ENCODE measurements around the gene LCK.

Gene LCK

GRCh38 chr1:32269744-32270143, 18.7 kb downstream of the LCK start:
- Histone ChIP-seq H3K4me1 (ENCODE audit: low read length) (peaks cover 9% of the 10 kb centered on the region; the same call in 1 of the 2 replicates), H4K20me1 (ENCODE audit: insufficient read depth, low read length) (no peaks in the 10 kb centered on the region), H3K4me3 (ENCODE audit: low read length) (no peak overlapping the region), H3K27me3 (replicated peaks; ENCODE audit: insufficient read depth, low read length) (no peaks in the 10 kb centered on the region), H3K79me2 (ENCODE audit: low read length) (no peaks in the 10 kb centered on the region), H3K9ac (ENCODE audit: low read length) (no peak overlapping the region), H3K9me3 (replicated peaks; ENCODE audit: insufficient read depth, low read length) (no peaks in the 10 kb centered on the region), H3F3A (ENCODE audit: insufficient read depth, low read length) (no peaks in the 10 kb centered on the region), H3K4me2 (ENCODE audit: low read depth, low read length) (no peak overlapping the region), H3K36me3 (replicated peaks; ENCODE audit: insufficient read depth, low read length) (no peaks in the 10 kb centered on the region), H2AFZ (ENCODE audit: low read length) (no peak overlapping the region), H3K9me2 (replicated peaks; ENCODE audit: insufficient read depth, low read length) (no peaks in the 10 kb centered on the region), H3K27ac (ENCODE audit: low read length) (no peak overlapping the region)
- no peak for DNase-seq
- TF ChIP-seq EZH2phosphoT487 (IDR thresholded peaks at IDR 0.05; ENCODE audit: low read length) (no peak), EZH2 (optimal IDR thresholded peaks at IDR 0.05; ENCODE audit: low read depth, low read length) (no peak)
- TF ChIP-seq, protein P1, sequence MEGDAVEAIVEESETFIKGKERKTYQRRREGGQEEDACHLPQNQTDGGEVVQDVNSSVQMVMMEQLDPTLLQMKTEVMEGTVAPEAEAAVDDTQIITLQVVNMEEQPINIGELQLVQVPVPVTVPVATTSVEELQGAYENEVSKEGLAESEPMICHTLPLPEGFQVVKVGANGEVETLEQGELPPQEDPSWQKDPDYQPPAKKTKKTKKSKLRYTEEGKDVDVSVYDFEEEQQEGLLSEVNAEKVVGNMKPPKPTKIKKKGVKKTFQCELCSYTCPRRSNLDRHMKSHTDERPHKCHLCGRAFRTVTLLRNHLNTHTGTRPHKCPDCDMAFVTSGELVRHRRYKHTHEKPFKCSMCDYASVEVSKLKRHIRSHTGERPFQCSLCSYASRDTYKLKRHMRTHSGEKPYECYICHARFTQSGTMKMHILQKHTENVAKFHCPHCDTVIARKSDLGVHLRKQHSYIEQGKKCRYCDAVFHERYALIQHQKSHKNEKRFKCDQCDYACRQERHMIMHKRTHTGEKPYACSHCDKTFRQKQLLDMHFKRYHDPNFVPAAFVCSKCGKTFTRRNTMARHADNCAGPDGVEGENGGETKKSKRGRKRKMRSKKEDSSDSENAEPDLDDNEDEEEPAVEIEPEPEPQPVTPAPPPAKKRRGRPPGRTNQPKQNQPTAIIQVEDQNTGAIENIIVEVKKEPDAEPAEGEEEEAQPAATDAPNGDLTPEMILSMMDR (IDR thresholded peaks at IDR 0.05; ENCODE audit: low read length), result no peak

DNA sequence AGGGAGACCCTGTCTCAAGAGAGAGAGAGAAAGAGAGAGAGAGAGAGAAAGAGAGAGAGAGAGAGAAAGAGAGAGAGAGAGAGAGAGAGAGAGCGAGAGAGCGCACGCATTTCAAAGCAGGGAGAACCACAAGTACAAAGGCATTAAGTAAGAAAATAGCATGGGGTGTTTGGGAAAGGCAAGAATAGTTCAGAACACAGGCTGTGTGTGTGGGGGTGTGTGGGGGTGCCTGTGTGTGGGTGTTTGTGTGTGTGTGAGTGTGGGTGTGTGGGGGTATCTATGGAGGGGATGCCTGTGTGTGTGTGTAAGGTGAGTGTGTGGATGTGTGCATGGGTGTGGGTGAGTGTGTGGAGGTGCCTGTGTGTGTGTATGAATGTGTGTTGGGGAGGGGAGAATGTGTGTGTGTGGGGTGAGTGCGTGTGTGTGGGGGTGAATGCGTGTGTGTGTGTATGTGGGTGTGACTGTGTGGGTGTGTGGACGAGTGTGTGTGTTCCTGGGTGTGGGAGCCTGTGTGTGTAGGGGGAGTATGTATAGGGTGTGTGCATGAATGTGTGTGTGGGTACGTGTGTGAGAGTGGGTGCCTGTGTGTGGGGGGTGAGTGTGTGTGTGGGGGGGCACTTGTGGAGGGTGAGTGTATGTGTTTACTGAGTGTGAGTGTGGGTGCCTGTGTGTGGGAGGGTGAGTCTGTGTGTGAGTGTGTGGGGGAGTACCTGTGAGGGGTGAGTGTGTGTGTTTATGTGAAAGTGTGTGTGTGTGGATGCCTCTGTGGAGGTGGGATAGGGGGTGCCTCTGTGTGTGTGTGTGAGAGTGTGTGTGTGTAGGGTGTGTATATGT, 21.7 kb downstream of the LCK start:
- no peaks in the 10 kb centered on the region for H4K20me1 ChIP-seq (ENCODE audit: insufficient read depth, low read length)

GRCh38 chr1:32273391-32274208, 22.5 kb downstream of the LCK start:
- Histone ChIP-seq H3K9ac (ENCODE audit: low read length) (no peak overlapping the region), H3K9me3 (replicated peaks; ENCODE audit: insufficient read depth, low read length) (no peaks in the 10 kb centered on the region), H3K4me3 (ENCODE audit: low read length) (no peak overlapping the region), H3K36me3 (replicated peaks; ENCODE audit: insufficient read depth, low read length) (no peaks in the 10 kb centered on the region), H3F3A (ENCODE audit: insufficient read depth, low read length) (no peaks in the 10 kb centered on the region), H3K9me2 (replicated peaks; ENCODE audit: insufficient read depth, low read length) (no peaks in the 10 kb centered on the region), H2AFZ (ENCODE audit: low read length) (no peak overlapping the region), H3K27me3 (replicated peaks; ENCODE audit: insufficient read depth, low read length) (no peaks in the 10 kb centered on the region), H4K20me1 (ENCODE audit: insufficient read depth, low read length) (no peaks in the 10 kb centered on the region), H3K27ac (ENCODE audit: low read length) (no peak overlapping the region), H3K4me2 (ENCODE audit: low read depth, low read length) (no peak overlapping the region), H3K79me2 (ENCODE audit: low read length) (no peaks in the 10 kb centered on the region), H3K4me1 (ENCODE audit: low read length) (no peaks in the 10 kb centered on the region)
- DNase-seq, result no peak
- no peak for TF ChIP-seq EZH2phosphoT487 (IDR thresholded peaks at IDR 0.05; ENCODE audit: low read length)
- TF ChIP-seq EZH2 (optimal IDR thresholded peaks at IDR 0.05; ENCODE audit: low read depth, low read length), result no peak
- TF ChIP-seq, protein P1 (IDR thresholded peaks at IDR 0.05; ENCODE audit: low read length), result no peak

More for the DNA sequence above, 21.7 kb downstream of the LCK start:
- Histone ChIP-seq H3K4me3 (ENCODE audit: low read length) (no peak overlapping the region), H3K4me1 (ENCODE audit: low read length) (no peaks in the 10 kb centered on the region), H3K9ac (ENCODE audit: low read length) (no peak overlapping the region), H3F3A (ENCODE audit: insufficient read depth, low read length) (no peaks in the 10 kb centered on the region), H3K36me3 (replicated peaks; ENCODE audit: insufficient read depth, low read length) (no peaks in the 10 kb centered on the region), H3K27ac (ENCODE audit: low read length) (no peak overlapping the region), H3K4me2 (ENCODE audit: low read depth, low read length) (no peak overlapping the region), H3K27me3 (replicated peaks; ENCODE audit: insufficient read depth, low read length) (no peaks in the 10 kb centered on the region), H3K79me2 (ENCODE audit: low read length) (no peaks in the 10 kb centered on the region), H3K9me3 (replicated peaks; ENCODE audit: insufficient read depth, low read length) (no peaks in the 10 kb centered on the region), H3K9me2 (replicated peaks; ENCODE audit: insufficient read depth, low read length) (no peaks in the 10 kb centered on the region), H2AFZ (ENCODE audit: low read length) (no peak overlapping the region)
- TF ChIP-seq EZH2 (optimal IDR thresholded peaks at IDR 0.05; ENCODE audit: low read depth, low read length) (no peak), EZH2phosphoT487 (IDR thresholded peaks at IDR 0.05; ENCODE audit: low read length) (no peak)
- TF ChIP-seq, protein P1 (IDR thresholded peaks at IDR 0.05; ENCODE audit: low read length), result no peak
- DNase-seq, result no peak

Data from MM.1S (cell line).